A549 (cell line): ENCODE measurements around the gene RAET1L.

Experiments used
- BCL3 ChIP-seq: fragments of >200 bp; sonication (Bioruptor Twin); formaldehyde crosslinking; IDR thresholded peaks from 3 replicates; pipeline ENCODE4 v1.6.1; 2016
- CHD2 ChIP-seq: fragments of 150-350 bp; IDR thresholded peaks from 2 replicates; pipeline ENCODE4 v1.6.1; 2014; ENCODE audit warnings: low read length; ENCODE audit not compliant: partially characterized antibody
- CTCF ChIP-seq: fragments of >200 bp; sonication (Bioruptor Twin); formaldehyde crosslinking; IDR thresholded peaks from 3 replicates; pipeline ENCODE4 v1.5.1; 2016
- EHMT2 ChIP-seq: fragments of 200-600 bp; sonication (generic); IDR thresholded peaks from 2 replicates; pipeline ENCODE4 v1.6.1; 2016; ENCODE audit warnings: antibody characterized with exemption, low read depth, mild to moderate bottlenecking, moderate library complexity
- KDM1A ChIP-seq: fragments of 200-600 bp; sonication (generic); IDR thresholded peaks from 2 replicates; pipeline ENCODE4 v1.6.1; 2016; ENCODE audit warnings: low read depth, mild to moderate bottlenecking
- KDM5A ChIP-seq: fragments of 200-600 bp; sonication (generic); IDR thresholded peaks from 2 replicates; pipeline ENCODE4 v1.6.1; 2016; ENCODE audit warnings: antibody characterized with exemption, mild to moderate bottlenecking
- POLR2A ChIP-seq: IDR thresholded peaks from 2 replicates; pipeline ENCODE4 v1.6.1; 2012; ENCODE audit warnings: mild to moderate bottlenecking, low read length
- SREBF2 ChIP-seq: fragments of 450-650 bp; IDR thresholded peaks from 2 replicates; pipeline ENCODE4 v1.6.1; 2014; ENCODE audit warnings: mild to moderate bottlenecking, moderate library complexity

GRCh38 chr6:150058231-150058792 lies 33.0 kb upstream of the RAET1L start:
- TF ChIP-seq EHMT2 (no peak), SREBF2 (no peak), POLR2A (no peak), BCL3 (no peak), CTCF (no peak), CHD2 (no peak), KDM5A (no peak), KDM1A (no peak)
